GM10266 (cell line): Measurements from ENCODE around the gene HOXB5.

Source experiments
- DNase-seq: peaks from one replicate; pipeline ENCODE4 v3.0.0; 2012; ENCODE audit errors: extremely low spot score
- TF ChIP-seq, protein P1 (sequence below): IDR thresholded peaks from 2 replicates; pipeline ENCODE4 v1.5.1; 2012; ENCODE audit warnings: mild to moderate bottlenecking, low read depth; ENCODE audit not compliant: control insufficient read depth, insufficient read depth; ENCODE audit errors: missing control alignments

HOXB5 gene

DNA sequence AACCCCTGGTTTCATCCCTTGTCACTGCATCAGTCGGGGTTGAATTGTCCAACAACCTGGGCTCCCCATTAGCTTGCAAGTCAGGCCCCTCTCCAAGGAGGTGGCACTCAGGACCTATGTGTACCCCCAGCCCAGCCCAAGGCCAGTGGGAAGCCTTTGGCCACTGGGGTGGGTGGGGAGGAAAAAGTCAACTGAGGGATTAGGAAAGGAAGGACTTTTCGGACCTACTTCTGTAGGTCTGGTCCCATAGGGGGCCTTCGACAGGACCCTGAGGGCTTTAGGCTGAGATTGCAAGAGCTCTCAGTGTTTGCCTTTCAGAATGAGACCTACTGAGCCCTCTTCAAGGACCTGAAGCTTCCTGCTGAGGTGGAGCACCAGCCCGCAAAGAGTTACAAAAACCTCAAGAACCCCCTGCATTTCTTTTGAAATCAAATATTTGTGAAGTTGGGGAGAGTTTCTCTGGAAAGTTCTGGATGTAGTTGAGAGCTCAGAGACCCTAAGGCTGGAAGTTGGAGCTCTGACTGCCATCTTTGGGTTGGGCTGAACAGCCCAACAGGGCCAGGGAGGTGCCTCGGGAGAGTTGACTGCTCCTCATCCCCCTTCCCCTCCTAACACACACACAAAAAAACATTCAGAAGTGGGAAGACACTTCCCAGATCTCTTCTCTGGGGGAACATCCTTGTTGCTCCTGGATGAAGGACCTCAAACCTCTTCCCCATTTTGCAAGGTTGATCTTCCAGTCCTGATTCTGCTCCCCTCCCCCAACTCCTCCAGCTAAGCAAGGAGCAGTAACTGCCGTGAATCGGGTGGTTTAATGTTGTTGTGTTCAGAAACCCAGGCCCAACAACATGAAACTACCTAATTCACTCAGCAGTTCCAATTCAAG, 38.4 kb upstream of the HOXB5 start:
- DNase-seq, result no peak
- TF ChIP-seq, protein P1, sequence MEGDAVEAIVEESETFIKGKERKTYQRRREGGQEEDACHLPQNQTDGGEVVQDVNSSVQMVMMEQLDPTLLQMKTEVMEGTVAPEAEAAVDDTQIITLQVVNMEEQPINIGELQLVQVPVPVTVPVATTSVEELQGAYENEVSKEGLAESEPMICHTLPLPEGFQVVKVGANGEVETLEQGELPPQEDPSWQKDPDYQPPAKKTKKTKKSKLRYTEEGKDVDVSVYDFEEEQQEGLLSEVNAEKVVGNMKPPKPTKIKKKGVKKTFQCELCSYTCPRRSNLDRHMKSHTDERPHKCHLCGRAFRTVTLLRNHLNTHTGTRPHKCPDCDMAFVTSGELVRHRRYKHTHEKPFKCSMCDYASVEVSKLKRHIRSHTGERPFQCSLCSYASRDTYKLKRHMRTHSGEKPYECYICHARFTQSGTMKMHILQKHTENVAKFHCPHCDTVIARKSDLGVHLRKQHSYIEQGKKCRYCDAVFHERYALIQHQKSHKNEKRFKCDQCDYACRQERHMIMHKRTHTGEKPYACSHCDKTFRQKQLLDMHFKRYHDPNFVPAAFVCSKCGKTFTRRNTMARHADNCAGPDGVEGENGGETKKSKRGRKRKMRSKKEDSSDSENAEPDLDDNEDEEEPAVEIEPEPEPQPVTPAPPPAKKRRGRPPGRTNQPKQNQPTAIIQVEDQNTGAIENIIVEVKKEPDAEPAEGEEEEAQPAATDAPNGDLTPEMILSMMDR, result no peak

DNA sequence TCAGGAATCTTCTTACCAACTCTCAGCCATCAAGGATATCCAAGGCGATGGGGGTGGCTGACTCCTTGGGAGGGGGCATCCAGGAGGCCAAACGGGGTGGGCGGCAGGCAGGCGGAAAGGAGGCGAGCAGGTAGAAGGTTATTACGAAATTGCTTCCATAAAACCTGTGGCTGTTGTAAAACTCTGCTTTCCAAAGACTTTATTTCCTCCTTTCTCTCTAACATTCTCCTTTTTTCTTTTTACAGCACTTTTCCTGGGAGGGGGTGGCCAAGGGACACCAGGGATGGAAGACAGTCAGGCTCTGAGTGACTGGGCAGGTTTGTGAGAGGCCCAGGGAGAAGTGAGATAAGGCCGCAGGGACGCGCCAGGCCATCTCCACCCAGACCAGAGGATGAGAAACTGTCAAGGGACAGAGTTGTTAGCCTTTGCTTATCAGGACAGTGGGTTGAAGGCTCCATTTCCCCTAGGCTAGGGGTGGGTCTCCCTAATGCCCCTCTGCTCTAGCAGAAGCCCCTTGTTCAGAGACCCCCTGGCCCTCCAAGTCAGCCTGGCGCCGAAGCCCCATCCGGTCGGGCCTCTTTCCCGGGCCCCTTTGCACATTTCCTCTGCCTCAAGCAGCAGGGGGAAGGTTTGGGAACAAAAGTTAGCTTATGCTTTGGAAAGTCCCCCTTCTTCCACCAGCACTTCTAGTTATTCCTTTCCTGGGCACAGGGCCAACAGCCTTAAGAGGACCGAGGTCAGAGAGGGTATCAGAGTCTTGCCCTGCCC, 37.5 kb upstream of the HOXB5 start:
- TF ChIP-seq, protein P1, result no peak

DNA sequence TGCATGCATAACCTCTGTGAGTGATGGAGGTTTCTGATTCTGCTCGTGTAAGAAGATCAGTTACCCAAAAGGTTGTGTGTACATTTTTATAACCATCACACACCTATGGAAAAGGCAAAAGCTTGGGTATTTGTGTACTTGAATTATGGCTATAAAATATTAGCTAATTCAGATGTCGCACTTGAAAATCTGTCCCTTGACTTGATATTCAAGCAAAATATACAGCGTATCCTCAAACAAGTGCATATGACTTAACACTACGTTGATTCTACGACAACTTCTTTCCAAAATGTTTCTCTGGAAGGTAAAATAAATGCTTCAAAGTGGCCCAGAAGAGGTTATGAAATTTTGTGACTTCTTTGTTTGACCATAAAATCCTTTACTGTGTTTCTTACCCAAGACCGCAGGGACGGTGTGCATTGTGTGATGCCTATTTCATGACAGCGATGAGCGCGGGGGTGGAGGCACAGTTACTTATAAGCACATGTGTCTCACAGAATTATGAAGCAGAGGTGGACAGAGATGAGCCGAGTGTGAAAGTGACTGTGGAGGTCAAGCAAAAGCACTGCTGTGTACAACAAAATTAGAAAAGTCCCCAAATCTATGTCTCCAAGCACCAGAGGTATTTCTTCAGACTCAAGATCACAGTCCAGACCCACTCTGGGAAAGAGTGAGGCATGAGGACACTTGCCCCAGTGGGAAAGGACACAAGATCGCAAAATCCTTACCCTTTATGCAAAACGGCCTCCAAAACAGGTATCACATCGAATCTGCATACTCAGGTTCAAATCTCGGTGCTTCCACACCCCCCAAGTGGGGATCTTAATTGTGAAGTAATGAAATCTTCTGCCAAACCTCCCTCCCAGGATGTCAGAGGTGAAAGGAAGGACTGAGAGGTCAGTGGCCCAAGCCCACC, 36.7 kb upstream of the HOXB5 start:
- DNase-seq, result no peak
- TF ChIP-seq, protein P1, result no peak

More for the DNA sequence above, 37.5 kb upstream of the HOXB5 start:
- no peak for DNase-seq

DNA sequence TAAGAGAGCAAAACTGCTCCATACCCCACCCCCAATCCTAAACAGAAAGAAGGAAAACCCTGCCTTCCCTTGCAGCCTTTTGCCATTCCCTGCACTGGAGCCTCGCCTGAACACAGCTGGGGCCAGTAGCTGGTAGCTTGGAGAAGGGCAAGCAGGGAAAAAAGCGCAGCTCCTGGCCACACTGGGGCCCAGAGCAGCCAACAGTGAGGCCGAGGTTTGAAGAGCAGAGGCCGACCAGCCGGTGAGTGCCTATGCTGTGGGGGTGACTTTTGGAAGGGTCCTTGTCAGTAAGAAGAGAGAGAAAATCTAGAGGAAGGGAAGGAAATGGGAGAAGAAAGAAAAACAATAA, 35.8 kb upstream of the HOXB5 start:
- TF ChIP-seq, protein P1, result no peak
- DNase-seq, result no peak

DNA sequence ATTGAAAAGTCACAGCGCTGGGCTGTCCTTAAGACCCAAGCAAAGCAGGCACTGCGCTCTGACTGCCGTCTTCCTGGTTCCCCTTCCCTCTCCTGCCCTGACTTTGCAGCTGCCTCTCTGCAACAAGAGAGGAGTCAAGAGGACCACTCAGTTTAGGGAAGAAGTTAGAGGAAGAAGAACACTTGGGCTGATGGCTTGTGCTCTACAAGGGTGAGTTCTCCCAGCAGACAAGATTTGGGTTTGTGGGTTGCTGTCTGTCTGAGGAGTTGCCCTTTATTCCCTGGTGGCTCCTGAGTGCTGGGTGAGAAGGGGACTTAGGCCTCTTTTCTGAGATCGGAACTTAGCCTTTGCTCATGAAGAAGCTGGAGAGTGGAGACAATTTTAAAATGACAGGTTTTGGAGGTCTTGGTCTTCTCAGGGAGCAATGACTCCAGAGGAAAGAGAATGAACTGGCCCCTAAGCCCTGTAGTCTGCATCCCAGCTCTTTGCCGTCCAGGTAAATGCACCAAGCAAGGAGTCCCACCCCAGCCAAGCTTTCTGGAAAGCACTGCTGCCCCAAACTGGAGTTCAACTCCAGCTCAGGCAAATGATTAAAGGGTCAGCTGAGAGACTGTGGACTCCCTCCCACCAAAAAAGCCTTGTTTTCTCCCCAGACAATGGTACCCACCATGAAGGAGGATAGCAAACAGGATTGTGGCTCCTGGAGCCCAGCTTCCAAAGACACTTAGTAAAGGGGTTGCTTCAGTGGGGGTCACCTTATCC, 35.3 kb upstream of the HOXB5 start:
- TF ChIP-seq, protein P1, result no peak
- no peak for DNase-seq
